HG02870 (cell line): ENCODE results near the gene PLEKHG4B.

ENCODE experiments used
- ATAC-seq: cut with Tn5 transposase; IDR thresholded peaks from one replicate; pipeline ENCODE4 v1.9.1; 2021; ENCODE audit warnings: mild to moderate bottlenecking, moderate library complexity; ENCODE audit not compliant: unreplicated experiment

PLEKHG4B gene

DNA sequence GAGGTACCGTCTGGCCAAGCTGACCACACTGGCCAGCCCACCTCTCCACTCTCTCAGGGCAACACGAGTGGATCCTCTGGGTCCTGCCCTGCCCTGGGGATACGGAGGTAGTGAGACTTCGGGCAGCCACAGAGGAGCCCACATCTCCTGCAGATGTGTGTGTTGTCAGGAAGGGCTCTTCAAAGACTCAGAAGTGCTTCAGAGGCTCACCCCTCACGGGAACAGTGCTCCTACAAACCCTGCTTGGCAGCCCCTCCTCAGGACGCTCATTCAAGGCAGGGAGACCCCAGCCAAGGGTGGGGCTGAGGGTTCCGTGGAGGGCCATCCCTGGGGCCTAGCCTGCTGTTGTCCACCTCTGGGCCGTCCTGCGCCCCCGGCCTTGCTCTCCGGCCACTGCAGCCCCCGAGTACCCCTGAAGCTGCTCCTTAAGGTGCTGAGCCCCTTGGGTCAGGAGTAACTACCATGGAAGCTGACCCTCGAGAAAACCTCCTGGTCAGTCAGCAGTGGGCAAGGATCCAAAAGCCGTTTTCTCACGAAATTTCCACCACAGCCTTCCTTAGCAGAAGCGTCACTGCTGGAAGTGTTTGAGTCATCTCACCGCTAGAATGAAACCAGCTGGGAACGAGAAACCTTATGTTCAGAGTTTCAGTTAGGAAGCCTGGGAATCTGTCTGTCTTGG, 76.2 kb downstream of the PLEKHG4B start:
- no peak for ATAC-seq

- ATAC-seq: no peak
These were observed 77.2 kb downstream of the PLEKHG4B start for GRCh38 chr5:169071-169727.

- ATAC-seq: no peak
These were observed 77.7 kb downstream of the PLEKHG4B start for GRCh38 chr5:169728-170094.

GRCh38 chr5:170971-171800, 79.2 kb downstream of the PLEKHG4B start:
- no peak for ATAC-seq

- ATAC-seq: no peak
These were observed 79.9 kb downstream of the PLEKHG4B start for GRCh38 chr5:171801-172331.

DNA sequence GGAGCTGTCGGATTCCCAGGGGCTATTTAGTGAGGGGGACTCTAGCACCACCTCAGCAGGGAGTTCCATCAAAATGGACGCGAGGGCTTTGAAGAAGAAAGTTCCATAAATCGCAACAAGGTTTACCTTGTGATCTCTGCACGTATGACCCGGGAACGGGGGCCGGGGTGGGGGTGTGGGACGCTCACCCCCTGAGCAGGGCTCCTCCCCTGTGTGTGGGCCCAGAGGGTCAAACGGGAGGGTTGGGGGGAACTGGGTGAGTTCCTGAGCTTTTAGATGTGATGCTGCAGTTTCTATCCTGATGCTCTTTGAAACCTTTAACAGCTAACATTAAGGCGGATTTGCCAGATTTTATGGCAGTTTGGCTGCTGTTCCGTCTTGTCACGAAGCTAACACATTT, 80.5 kb downstream of the PLEKHG4B start:
- no peak for ATAC-seq

DNA sequence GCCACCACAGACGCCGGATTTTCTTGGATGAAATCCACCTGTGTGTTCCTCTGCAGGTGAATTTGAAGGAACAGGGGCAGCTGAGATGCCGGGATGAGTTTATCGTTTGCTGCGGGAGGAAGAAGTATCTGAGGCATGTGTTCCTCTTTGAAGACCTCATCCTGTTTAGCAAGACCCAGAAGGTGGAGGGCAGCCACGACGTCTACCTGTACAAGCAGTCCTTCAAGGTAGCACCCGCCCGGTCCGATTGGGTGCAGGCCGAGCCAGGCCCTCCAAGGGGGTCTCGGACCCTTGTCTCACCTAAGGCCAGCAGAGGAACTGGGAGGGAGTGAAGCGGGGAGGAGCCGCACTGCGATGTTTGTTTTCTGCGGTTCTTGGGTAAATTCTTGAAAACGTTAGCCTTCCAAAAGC, 80.9 kb downstream of the PLEKHG4B start:
- no peak for ATAC-seq

DNA sequence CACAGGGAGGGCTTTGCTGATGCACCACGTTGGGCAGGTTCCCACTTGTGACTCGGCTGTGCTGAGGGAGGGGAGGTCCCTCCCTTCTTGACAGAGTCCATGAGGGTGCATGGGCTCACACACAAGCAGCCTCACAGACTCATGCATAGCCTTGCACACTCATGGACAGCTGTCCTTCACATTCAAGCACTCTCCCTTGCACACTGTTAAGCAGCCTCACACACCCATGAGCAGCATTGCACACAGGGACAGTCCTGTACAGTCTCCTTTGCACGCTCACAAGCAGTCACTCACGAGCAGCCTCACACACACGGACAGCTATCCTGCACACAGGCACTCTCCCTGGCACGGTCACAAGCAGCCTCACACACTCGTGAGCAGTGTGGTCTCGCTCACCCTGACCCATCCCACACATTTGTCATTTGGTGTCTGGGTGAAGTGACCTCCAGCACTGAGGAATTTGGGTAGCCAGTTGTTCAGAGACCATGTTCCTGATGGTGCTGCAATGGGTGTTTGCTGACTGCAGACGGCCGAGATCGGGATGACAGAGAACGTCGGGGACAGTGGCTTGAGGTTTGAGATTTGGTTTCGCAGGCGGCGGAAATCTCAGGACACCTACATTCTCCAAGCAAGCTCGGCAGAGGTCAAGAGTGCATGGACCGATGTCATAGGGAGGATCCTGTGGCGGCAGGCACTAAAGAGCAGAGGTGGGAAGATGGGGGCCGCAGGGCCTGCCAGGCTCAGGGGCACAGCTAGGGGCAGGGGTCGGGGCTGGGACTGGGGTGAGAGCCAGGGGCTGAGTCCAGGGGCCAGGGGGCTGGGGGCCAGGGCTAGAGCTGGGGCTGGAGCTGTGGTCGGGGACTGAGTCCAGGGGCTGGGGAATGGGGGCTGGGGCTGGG, 81.7 kb downstream of the PLEKHG4B start:
- no peak for ATAC-seq

DNA sequence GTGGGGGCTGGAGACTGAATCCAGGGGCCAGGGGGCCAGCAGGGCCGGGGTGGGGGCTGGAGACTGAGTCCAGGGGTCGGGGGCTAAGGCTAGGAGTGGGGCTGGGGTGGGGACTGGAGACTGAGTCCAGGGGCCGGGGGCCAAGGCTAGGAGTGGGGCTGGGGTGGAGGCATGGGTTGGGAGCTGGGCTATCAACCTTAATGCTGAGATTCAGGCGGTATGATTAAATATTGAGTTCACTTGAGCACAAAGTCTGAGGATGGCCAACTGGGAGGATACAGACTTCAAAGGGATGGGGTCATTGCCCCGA, 82.3 kb downstream of the PLEKHG4B start:
- no peak for ATAC-seq

DNA sequence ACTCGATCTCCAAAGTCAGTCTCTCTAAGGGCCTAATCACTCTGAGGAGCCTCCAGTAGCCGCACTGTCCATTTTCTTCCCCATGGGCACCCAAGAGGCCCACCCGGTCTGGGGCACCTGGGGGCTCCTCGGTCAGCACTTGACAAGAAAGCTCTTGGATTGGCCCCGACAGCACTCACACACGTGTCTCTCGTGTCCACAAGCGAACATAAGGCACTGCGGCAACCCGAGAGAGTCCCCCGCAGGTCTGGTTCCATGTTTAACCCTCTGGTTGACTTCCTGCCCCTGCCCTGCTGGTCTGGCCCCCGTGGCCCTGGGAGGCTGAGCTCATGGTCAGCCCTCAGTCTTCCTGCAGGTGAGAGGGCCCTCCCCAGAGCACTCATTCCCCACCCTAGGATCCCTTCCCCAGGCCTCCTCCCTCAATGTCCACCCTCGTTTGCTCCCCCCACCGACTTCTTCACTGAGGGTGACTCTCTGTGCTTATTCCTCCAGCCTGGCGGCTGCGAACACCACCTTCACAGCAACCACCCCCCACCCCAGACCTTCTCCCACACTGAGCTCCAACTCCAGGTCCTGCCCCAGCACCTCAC, 83.0 kb downstream of the PLEKHG4B start:
- no peak for ATAC-seq

GRCh38 chr5:176296-176823, 84.4 kb downstream of the PLEKHG4B start:
- no peak for ATAC-seq

DNA sequence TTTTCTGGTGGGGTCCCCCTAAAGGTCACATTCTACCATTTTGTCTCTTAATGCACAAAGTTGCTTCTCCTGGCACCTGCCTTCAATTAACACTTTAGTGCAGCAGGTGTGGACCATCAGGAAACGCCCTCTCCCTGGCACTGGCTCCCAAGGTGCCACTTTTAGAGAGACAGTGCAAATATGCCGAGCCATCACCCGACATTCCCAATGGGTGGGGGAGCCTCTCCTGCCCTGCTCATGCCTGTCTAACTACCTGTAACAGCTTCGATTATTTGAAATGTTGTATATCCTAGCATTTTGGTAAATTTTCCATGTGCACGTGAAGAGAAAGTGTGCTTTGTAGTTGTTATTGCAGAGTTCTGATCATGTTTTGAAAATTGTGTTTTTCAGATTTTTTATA, 86.1 kb downstream of the PLEKHG4B start:
- no peak for ATAC-seq

- ATAC-seq: no peak
These were observed 87.4 kb downstream of the PLEKHG4B start for GRCh38 chr5:179401-179800.

DNA sequence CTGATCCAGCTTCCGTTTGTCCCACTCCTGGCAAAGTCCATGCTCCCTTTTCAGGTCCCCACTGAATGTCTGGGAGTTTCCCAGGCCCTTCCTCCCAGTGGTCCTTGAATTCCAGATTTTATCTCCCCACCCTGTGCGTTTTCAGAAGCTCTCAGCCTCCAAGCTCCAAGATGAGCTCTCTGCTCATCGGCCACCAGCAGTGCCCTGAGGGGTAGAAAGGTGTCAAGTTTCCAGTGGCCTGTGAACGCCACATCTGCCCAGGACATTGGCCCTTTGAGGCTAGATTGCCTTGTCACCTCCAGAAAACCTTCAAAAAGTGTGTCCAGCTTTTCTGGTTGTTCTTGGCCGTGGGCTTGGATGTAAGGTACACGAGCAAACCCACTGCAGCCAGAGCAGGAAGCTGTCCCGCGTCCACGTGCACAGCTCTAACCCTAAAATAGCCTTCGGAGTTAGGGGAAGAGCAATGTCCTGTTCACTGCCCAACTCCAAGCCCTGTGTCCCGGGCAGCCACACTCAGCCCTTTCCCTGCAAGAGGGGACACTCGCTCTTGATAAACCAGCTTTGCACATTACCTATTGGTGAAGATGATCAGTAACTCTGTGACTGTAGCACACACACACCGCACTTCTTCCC, 88.4 kb downstream of the PLEKHG4B start:
- ATAC-seq: no peak

DNA sequence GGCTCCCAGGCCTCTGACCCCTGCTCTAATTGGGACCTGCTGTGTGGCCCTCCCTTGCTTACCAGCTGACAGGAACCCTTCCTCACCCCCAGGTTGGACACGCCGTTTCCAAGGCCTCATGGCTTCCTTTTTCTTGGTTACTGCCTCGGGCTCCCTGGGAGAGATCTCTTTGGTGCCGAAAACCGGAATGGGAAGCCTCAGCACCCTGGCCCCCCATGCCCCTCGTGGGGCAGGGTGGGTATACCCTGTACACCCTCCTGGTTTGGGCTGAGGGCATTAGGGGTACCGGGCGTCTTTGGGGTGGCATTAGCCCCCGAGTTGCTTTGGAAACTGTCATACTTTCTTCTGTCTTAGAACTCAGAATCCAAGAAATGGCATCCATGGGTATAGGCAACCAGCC, 89.2 kb downstream of the PLEKHG4B start:
- ATAC-seq: no peak

DNA sequence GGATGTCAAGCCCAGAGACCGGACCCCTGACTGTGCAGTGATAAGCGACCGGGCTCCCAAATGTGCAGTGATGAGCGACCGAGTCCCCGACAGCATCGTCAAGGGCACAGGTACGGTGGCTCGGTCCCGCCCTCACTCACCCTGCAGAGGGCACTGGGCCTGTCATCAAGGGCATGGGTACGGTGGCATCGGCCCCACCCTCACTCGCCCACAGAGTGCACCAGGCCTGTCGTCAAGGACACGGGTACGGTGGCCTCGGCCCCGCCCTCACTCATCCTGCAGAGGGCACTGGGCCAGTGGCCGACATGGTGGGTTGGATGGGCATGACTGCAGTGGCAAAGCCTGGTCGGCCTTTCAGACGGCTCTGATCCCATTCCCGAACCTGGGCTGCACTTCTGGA, 89.6 kb downstream of the PLEKHG4B start:
- no peak for ATAC-seq

DNA sequence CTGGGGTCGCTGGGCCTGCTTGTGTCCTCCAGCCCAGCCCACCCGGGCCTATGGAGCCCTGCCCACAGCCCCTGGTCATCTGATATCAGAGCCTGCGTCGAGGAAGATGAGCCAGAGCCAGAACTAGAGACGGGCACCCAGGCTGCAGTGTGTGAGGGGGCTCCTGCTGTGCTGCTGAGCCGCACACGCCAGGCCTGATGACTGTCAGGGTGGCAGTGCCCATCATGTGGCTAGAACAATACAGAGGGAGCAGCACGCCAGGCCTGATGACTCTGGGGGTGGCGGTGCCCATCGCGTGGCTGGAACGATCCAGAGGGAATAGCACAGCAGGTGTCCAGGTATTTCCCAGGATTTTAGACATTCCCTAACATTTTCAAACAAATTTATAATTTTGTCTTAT, 90.2 kb downstream of the PLEKHG4B start:
- ATAC-seq: no peak

DNA sequence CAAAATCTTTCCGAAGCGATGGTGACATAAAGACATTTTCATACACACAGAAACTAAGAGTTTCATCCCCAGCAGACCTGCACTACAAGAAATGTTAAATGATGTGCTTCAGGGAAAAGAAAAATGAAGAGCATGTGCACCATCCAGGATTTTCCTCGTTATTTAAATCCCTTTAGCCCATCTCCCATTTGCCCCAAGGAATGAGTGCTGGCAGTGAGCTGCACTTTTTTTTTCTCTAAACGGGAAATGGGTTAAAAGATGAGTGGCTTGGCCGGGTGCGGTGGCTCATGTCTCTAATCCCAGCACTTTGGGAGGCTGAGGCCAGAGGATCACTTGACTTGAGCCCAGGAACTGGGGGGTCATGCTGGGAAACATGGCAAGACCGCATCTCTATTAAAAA, 92.5 kb downstream of the PLEKHG4B start:
- no peak for ATAC-seq

- ATAC-seq: no peak
These were observed 93.4 kb downstream of the PLEKHG4B start for GRCh38 chr5:185095-186070.
